ENCODE results near the gene CIB2.

The CIB2 gene

DNA sequence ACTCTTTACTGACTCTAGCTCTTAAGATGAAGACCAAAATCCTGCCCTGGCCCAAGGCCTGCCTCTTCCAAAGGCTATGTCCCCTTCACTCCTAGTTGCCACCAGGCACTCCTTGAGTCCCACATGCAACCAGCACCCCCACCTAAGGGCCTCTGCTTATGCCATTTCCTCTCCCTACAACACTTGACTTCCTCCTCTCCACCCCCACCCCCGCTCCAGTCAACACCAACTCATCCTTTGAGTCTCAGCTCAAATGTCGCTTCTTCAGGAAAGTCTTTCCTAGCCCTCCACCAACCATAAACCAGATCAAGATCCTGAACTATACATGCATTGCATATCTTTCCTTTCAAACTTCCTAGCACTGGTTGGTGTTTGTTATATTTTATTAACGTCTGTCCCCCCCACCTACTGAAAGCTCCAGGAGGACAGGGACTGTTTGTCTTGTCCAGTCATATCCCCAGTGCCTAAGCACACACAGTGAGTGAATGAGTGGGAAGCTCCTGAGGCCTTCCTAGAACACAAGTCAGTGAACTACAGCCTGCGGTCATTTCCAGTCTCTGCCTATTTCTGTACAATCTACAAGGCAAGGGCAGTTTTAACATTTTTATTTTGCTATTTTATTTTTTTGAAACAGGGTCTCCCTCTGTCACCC, 61.1 kb downstream of the CIB2 start:
- in situ Hi-C loops (cut with MboI; ENCODE audit: low sequenced_read_pairs): no loop called here

DNA sequence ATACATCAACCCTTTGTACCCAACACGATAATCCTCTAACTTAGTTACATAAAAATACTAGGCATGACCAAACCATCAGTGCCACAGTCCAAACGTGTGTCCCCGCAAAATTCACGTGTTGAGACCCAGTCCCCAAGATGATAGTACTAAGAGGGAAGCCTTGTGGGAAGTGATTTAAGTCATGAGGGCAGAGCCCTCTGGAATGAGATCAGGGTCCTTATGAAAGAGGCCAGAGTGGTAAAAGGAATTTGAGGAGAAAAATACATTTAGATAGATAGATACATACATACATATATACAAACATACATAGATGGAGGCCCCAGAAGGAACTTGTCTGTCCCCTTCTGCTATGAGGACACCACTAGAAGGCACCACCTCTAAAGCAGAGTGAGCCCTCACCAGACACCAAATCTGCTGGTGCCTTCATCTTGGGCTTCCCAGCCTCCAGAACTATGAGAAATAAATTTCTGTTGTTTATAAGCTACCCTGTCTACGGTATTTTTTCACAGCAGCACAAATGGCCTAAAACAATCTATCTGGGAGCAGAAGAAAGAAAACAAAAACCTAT, 61.7 kb downstream of the CIB2 start:
- in situ Hi-C loops (cut with MboI; ENCODE audit: low sequenced_read_pairs): no loop called here

DNA sequence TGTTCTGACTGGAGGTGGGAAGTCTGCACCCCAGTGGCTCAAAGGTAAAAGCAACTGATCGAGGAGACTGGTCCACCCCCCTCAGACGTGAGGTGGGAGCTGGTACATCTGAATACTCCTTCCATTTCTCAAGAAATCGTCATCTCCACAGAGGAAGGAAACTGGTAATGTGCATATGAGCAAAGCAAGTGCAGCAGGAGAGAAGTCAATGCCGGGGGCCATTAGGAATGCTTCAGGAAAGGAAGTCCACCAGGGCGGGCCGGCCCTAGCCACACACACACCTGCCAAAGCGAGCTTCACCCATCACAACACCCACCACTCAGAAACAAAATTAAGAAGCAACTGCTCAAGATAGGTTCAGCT, 62.2 kb downstream of the CIB2 start:
- in situ Hi-C loops (cut with MboI; ENCODE audit: low sequenced_read_pairs): no loop called here

- in situ Hi-C loops (cut with MboI; ENCODE audit: low sequenced_read_pairs): no loop called here
Observed at GRCh38 chr15:78067328-78068228, 63.7 kb downstream of the CIB2 start.

- in situ Hi-C loops (cut with MboI; ENCODE audit: low sequenced_read_pairs): no loop called here
Observed at GRCh38 chr15:78065973-78066946, 65.0 kb downstream of the CIB2 start.

GRCh38 chr15:78065284-78065872, 65.9 kb downstream of the CIB2 start:
- in situ Hi-C loops (cut with MboI; ENCODE audit: low sequenced_read_pairs): no loop called here

GRCh38 chr15:78064544-78064943, 66.7 kb downstream of the CIB2 start:
- in situ Hi-C loops (cut with MboI; ENCODE audit: low sequenced_read_pairs): no loop called here

DNA sequence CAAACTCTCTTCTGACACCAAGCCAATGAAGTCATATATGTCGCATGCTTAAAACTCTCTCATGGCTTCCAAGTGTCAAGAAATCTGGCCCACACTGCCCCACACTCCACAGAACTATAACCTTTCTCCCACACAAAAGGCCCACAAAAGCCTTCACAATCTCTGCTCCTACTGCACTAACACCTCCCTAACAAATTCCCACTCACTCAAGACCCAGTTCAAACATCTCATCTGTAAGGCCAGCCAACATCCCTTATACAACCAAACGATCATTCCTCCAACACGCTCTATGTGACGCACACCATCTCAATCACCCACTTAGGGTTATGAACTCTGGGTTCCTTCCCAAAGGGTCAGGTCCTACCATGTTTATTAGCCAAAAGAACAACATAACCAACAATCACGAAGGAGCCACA, 67.3 kb downstream of the CIB2 start:
- in situ Hi-C loops (cut with MboI; ENCODE audit: low sequenced_read_pairs): no loop called here

- in situ Hi-C loops (cut with MboI; ENCODE audit: low sequenced_read_pairs): no loop called here
Observed at GRCh38 chr15:78063217-78063616, 68.0 kb downstream of the CIB2 start.

- in situ Hi-C loops (cut with MboI; ENCODE audit: low sequenced_read_pairs): no loop called here
Observed at GRCh38 chr15:78061963-78062427, 69.2 kb downstream of the CIB2 start.

GRCh38 chr15:78060232-78060631, 71.0 kb downstream of the CIB2 start:
- in situ Hi-C loops (cut with MboI; ENCODE audit: low sequenced_read_pairs): no loop called here

DNA sequence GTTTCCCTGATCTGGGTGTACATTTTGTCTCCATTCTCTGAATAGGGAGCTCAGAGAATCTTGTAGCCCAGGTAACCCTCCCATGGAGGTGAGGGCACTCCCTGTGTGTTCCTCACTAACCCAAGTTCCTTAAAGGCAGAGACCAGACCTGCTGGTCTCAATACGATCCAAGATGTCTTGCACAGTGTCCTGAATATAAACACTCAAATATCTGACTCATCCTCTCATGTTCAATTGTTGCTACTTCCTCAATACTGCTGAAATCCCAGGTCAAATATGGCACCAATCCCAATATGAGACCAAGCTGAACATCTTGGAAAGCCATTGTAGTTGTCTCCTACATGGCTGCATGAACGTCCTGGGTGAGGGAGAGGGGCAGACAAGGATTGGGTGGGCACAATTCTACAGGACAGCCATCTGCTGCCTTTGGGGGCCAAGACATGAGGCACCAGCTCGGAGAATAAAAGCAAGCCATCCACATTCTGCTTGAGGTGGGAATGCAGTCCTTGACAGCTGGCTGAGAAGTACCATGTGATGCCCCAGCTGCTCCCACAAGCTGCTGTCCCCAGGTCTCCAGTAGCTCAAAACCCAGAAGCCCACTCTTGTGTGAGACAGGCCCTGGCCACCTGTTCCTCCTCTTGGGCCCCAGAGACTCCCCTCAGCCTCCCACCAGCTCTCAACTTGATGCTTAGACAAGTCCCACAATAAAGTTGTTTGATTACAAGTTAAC, 72.0 kb downstream of the CIB2 start:
- in situ Hi-C loops (cut with MboI; ENCODE audit: low sequenced_read_pairs): no loop called here

- in situ Hi-C loops (cut with MboI; ENCODE audit: low sequenced_read_pairs): no loop called here
Observed at GRCh38 chr15:78058401-78058935, 72.8 kb downstream of the CIB2 start.

DNA sequence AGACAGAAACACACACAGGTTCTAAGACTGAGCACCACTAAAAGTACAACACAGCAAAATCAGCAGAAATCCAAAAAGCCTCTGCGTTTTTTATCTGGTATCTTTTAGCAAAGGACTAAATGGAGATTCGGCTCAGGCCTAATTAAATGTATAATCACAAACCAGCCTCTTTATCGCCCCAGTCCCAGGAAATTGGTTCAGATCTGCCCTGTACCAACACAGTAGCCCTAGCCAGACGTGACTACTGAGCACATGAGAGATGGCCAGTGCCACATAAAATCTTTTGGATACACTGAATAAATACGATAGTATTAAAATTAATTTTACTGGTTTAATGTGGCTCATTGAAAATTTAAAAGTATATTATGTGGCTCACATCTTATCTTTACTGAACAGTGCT, 73.4 kb downstream of the CIB2 start:
- in situ Hi-C loops (cut with MboI; ENCODE audit: low sequenced_read_pairs): no loop called here

DNA sequence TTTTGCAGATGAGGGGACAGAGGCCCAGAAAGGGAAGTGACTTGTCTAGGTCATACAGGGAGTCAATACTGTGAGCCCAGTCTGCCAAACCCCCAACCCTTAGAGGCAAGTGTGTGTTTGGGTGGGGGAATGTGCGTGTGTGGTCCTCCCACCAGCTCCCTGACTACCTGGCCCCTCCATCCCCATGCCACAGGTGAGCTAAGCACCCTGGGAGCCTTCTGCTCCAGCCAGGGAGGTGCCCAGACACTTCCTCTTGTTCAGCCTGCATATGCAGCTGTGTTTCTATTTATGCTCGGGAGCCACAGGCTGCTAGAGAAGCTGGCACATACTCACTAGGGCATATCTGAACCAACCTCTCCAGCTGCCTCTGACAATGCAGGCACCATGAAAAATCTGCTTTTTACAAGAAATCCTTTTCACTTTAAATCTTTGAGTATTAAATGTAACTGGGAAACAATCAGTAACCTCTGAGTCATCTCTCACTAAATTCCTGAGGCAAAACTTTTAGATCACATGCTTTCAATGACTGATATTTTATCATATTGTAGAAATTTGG, 74.5 kb downstream of the CIB2 start:
- in situ Hi-C loops (cut with MboI; ENCODE audit: low sequenced_read_pairs): no loop called here

DNA sequence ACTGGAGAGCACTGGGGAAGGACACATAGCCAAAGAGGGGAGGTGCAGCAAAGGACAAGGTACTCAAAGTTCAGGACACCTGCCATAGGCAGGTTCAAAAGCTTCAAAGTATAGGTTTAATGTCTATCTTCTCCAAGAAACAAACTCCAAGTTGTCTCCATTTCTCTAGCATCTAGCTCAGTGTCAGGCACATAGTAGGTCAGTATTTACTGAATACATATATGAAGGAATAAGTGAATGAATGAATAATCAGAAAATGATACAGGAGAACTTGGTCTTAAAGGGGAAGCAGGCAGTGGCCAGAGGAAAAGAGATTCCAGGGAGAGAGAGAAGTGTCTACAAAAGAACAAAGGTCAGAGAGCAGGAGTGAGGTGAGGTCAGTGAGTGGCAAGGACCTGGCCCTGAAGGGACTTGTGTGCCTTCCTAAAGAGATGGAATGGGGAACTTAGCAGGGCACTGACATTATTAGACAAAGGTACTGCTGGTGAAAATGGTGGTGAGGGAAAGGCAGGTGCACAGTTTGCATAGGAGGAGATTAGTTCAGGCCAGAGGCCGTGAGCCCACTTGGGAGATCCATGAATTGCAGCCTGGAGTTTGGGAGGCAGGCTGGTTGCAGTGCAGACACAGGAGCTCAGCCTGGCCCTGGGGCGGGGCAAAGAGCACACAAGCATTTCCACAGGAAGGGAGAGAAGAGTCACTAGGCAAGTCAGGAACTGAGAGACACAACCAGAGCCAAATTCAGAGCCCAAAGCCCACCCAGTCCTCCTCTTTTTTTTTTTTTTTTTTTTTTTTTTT, 75.1 kb downstream of the CIB2 start:
- in situ Hi-C loops (cut with MboI; ENCODE audit: low sequenced_read_pairs): no loop called here

GRCh38 chr15:78054966-78055365, 76.3 kb downstream of the CIB2 start:
- in situ Hi-C loops (cut with MboI; ENCODE audit: low sequenced_read_pairs): no loop called here

All from hTERT RPE-1 (cell line).